GM18511 (cell line): Measurements from ENCODE around the gene P2RX2.

Experiments
- ATAC-seq: cut with Tn5 transposase; IDR thresholded peaks from one replicate; pipeline ENCODE4 v1.9.1; 2021; ENCODE audit warnings: mild to moderate bottlenecking, moderate library complexity; ENCODE audit not compliant: unreplicated experiment

Gene P2RX2

GRCh38 chr12:132660052-132660451, 41.5 kb downstream of the P2RX2 start:
- no peak for ATAC-seq

GRCh38 chr12:132660996-132661395, 42.4 kb downstream of the P2RX2 start:
- ATAC-seq: no peak

GRCh38 chr12:132661972-132662371, 43.4 kb downstream of the P2RX2 start:
- no peak for ATAC-seq

GRCh38 chr12:132662901-132663755, 44.6 kb downstream of the P2RX2 start:
- no peak for ATAC-seq

- ATAC-seq: no peak
Observed at GRCh38 chr12:132664206-132665148, 45.9 kb downstream of the P2RX2 start.

- no peak for ATAC-seq
Observed at GRCh38 chr12:132665149-132665491, 46.5 kb downstream of the P2RX2 start.

- ATAC-seq: no peak
Observed at GRCh38 chr12:132665794-132666193, 47.2 kb downstream of the P2RX2 start.

- ATAC-seq: no peak
Observed at GRCh38 chr12:132668191-132669088, 49.9 kb downstream of the P2RX2 start.

GRCh38 chr12:132669166-132669879, 50.7 kb downstream of the P2RX2 start:
- ATAC-seq: no peak
